A549 (cell line): ENCODE measurements around the gene ATP6V0A1. TPM values are rescaled to one million over a fixed set of nuclear protein-coding genes. Genes with fewer than 3 reads are reported as not detected.
A peak's percentile ranks its signal among the peaks of the same experiment; 100 is the strongest.
"Not testable (repeated sequence)": the region's sequence is repeated elsewhere in the genome, so short reads cannot be mapped to it uniquely, and the experiment has no call there.

ENCODE experiments used
- ATAC-seq, 2 experiments: fragments of 200-7000 bp in 1 of 2; fragments of >200 bp in 1 of 2; cut with Nextera tagmentation in 1 of 2; cut with Tn5 transposase in 1 of 2; 3 replicates each; pipeline versions ENCODE4 v1.8.0 to v1.9.1; 2018 to 2020; ENCODE audit warnings: mild to moderate bottlenecking in 1 of 2, moderate library complexity in 1 of 2
- CTCF ChIA-PET: fragments of 300-600 bp; sonication (Branson Sonifier 250); formaldehyde crosslinking; extraction: SDS; loops from one replicate; lab custom pipeline; 2021; ENCODE audit warnings: antibody characterized with exemption, inconsistent platforms; lab: Yijun Ruan, JAX
- POLR2A ChIA-PET: fragments of 350-600 bp; formaldehyde crosslinking; extraction: SDS; loops from one replicate; lab custom pipeline; 2021; ENCODE audit warnings: antibody characterized with exemption, inconsistent platforms; lab: Yijun Ruan, JAX
- DNase-seq, 2 experiments: peaks; one replicate each; pipeline versions ENCODE4 v3.0.0 to v3.0.0-alpha.2; 2011 to 2016; ENCODE audit warnings: low read depth in 1 of 2, low spot score in 1 of 2
- FAIRE-seq: peaks from 2 replicates; lab custom pipeline; 2011; peaks lifted over from hg19 to GRCh38; lab: Jason Lieb, UNC
- H3K27ac ChIP-seq, 2 experiments: fragments of >200 bp; sonication (Bioruptor Twin); formaldehyde crosslinking; 3 replicates each; pipeline ENCODE4 v1.5.1; 2016 to 2017
- H3K4me1 ChIP-seq: fragments of >200 bp; sonication (Bioruptor Twin); formaldehyde crosslinking; 3 replicates; pipeline ENCODE4 v1.6.1; 2016
- H3K4me2 ChIP-seq: fragments of >200 bp; sonication (Bioruptor Twin); formaldehyde crosslinking; 3 replicates; pipeline ENCODE4 v1.6.1; 2016
- H3K4me3 ChIP-seq: fragments of >200 bp; sonication (Bioruptor Twin); formaldehyde crosslinking; 3 replicates; pipeline ENCODE4 v1.5.1; 2016
- H3K9me3 ChIP-seq: fragments of >200 bp; sonication (Bioruptor Twin); formaldehyde crosslinking; 3 replicates; pipeline ENCODE4 v1.6.1; 2016
- CBX8 ChIP-seq: fragments of 200-600 bp; sonication (generic); IDR thresholded peaks from 2 replicates; pipeline ENCODE4 v1.6.1; 2016
- CEBPB ChIP-seq, 2 experiments: fragments of >200 bp in 1 of 2; sonication (Bioruptor Twin) in 1 of 2; formaldehyde crosslinking in 1 of 2; IDR thresholded peaks; 2 replicates each; pipeline ENCODE4 v1.6.1; 2012 to 2016
- FOSB ChIP-seq: fragments of 250-450 bp; sonication (Bioruptor Pico); IDR thresholded peaks from 2 replicates; pipeline ENCODE4 v1.5.0; 2020; ENCODE audit warnings: mild to moderate bottlenecking, moderate library complexity
- FOSL2 ChIP-seq, 2 experiments: fragments of 450-650 bp in 1 of 2; fragments of >200 bp in 1 of 2; sonication (Bioruptor Twin) in 1 of 2; formaldehyde crosslinking; IDR thresholded peaks; 2 replicates each; pipeline versions ENCODE4 v1.5.0 to v1.6.1; 2016 to 2020; ENCODE audit warnings: mild to moderate bottlenecking in 1 of 2, moderate library complexity in 1 of 2
- HEYL ChIP-seq: fragments of 250-450 bp; sonication (Bioruptor Pico); IDR thresholded peaks from 2 replicates; pipeline ENCODE4 v1.8.0; 2021; ENCODE audit warnings: mild to moderate bottlenecking, moderate library complexity
- KDM1A ChIP-seq: fragments of 200-600 bp; sonication (generic); IDR thresholded peaks from 2 replicates; pipeline ENCODE4 v1.6.1; 2016; ENCODE audit warnings: low read depth, mild to moderate bottlenecking
- MAFK ChIP-seq: fragments of 450-650 bp; IDR thresholded peaks from 2 replicates; pipeline ENCODE4 v1.6.1; 2014; ENCODE audit not compliant: partially characterized antibody
- MYC ChIP-seq: IDR thresholded peaks from 2 replicates; pipeline ENCODE4 v1.6.1; 2012; ENCODE audit warnings: mild to moderate bottlenecking, inconsistent platforms, low read length, improper control_type of control experiment, borderline replicate concordance
- NPAS2 ChIP-seq: fragments of 250-450 bp; sonication (Bioruptor Pico); IDR thresholded peaks from 2 replicates; pipeline ENCODE4 v1.8.0; 2022; ENCODE audit warnings: mild to moderate bottlenecking, moderate library complexity, borderline replicate concordance
- POLR2A ChIP-seq: IDR thresholded peaks from 2 replicates; pipeline ENCODE4 v1.6.1; 2012; ENCODE audit warnings: mild to moderate bottlenecking, low read length
- ZFP36 ChIP-seq: fragments of 450-650 bp; IDR thresholded peaks from 2 replicates; pipeline ENCODE4 v1.6.1; 2014; ENCODE audit warnings: borderline replicate concordance; ENCODE audit not compliant: partially characterized antibody
- ZSCAN20 ChIP-seq: fragments of 250-450 bp; sonication (Bioruptor Pico); IDR thresholded peaks from 2 replicates; pipeline ENCODE4 v1.8.0; 2022; ENCODE audit warnings: mild to moderate bottlenecking, moderate library complexity
- WGBS: methylation state at CpG from one replicate; pipeline ENCODE4 v1.1.6; 2017; ENCODE audit errors: missing lambda C conversion rate; 5-methylcytosine and 5-hydroxymethylcytosine counted together
- polyA plus RNA-seq, 4 experiments: library from polyadenylated mRNA; depleted of rRNA in 3 of 4; stranded (reverse); fragments of >200 nt; fragmentation: RNase III in 1 of 4; extraction: RNeasy Plus Mini Kit Qiagen cat#74134 plus additional on column Dnase treatment in 1 of 4; gene quantifications; 2 replicates in 3 of 4; 3 replicates in 1 of 4; pipeline ENCODE4 v1.2.3, GENCODE V29; 2011 to 2017
- TF ChIP-seq, protein P1 (sequence below): fragments of 450-650 bp; IDR thresholded peaks from 2 replicates; pipeline ENCODE4 v1.6.1; 2014; ENCODE audit warnings: antibody characterized with exemption

ATP6V0A1 gene
- polyA plus RNA-seq, 2 of the 4 experiments (the other 2 are of a cell fraction) = 27.3 to 33.7 TPM

DNA sequence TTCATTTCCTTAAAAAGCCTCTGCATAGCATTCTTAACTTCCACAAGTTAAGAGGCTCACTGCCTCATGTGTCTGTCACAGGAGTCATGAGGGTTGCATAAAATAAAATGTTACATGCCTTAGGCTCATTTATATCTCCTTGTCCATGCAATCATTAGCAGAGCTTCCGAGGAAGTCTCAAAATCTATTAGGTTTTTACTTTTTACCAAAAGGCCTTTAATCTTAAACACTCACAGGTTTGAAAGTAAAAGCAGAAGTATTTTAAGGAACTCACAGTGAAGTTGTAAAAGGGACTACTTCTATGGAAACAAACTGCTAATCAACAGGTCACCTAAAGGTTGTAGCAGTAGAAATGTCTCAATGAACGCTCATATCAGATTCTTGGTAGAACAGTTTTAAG, 5.2 kb upstream of the ATP6V0A1 start:
- no peak for DNase-seq
- no peaks in the 10 kb centered on the region for H3K9me3 ChIP-seq
- no peak overlapping the region for H3K27ac ChIP-seq
- FAIRE-seq = no peak
- H3K4me1 ChIP-seq = peaks cover 20% of the 10 kb centered on the region
- ChIA-PET POLR2A (no interaction called here), CTCF (interaction anchor here (0.9 to 1.9 kb wide), 3 partner anchors 30 to 74 kb away, joined by 3 to 7 read pairs (median 3); no protein-coding TSS in a partner anchor)
- no peak overlapping the region for H3K4me2 ChIP-seq
- ATAC-seq = no peak
- WGBS = 91% methylated on average over 2 of the region's 2 CpGs
- TF ChIP-seq HEYL (no peak), POLR2A (no peak), ZSCAN20 (CRISPR knock-in tag) (no peak)
- no peak overlapping the region for H3K4me3 ChIP-seq

DNA sequence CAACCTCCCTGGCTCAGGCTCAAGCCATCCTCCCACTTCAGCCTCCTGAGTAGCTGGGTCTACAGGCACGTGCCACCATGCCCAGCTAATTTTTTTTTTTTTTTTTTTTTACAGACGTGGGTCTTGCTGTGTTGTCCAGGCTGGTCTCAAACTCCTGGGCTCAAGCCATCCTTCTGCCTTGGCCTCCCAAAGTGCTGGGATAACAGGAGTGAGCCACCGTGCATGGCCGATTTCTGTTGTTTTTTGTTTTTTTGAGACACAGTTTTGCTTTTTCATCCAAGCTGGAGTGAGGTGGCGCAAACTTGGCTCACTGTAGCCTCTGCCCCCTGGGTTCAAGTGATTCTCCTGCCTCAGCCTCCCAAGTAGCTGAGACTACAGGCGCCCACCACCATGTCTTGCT, 3.7 kb upstream of the ATP6V0A1 start:
- peaks cover 20% of the 10 kb centered on the region for H3K4me1 ChIP-seq
- H3K4me3 ChIP-seq, POLR2A ChIA-PET, H3K27ac ChIP-seq, H3K4me2 ChIP-seq, DNase-seq, ATAC-seq, FAIRE-seq, H3K9me3 ChIP-seq: not testable (repeated sequence)
- 86% methylated on average over 6 of the region's 6 CpGs for WGBS
- CTCF ChIA-PET = interaction anchor here (0.6 to 2.3 kb wide), 6 partner anchors 10 to 70 kb away, joined by 3 to 12 read pairs (median 6); no protein-coding TSS in a partner anchor

DNA sequence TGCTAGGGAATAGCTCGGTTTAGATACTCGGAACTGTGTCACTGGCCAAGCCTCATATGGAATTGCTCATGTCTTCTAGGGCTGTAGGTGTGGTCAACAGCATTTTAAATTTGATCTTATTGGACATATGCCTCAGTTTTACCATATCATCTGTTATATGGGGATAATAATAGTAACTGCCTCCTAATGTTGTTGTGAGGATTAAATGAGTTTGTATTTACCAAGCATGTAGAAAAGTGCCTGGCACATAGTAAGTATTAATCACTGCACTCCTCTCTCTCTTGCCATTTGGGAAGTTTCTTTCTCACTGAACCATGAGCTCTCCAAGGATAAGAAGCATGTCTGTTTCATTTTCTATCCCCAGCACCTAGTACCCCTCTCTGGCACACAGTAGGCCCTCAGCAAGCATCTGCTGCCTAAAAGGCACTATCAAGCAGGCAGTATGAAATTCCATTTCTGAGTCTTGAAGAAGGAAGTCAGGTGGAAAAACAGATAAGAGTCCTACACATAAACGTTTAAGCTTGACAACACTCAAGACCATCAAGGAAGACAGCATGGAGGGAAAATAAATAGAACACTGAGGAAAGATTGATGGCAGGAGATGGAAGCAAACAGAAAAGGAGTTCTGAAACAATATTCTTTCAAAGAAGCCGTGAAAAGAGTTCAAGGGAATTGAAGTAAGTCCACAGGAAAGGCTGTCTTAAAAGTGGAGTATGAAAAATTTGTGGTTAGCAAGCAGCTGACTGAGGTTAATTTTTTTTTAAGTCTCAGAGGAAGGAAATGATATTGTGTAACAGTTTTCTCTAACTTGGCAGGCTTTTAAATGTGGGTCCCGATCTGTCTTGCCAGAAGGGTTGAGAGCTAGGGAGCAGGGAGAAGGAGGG, 2.2 kb upstream of the ATP6V0A1 start:
- Histone ChIP-seq H3K4me1 (peaks cover 32% of the 10 kb centered on the region), H3K4me3 (no peak overlapping the region), H3K9me3 (no peaks in the 10 kb centered on the region), H3K4me2 (peak overlapping the region; percentile 55), H3K27ac (peak overlapping the region; percentile 37 to 76; a peak in 5 of 6 replicates)
- TF ChIP-seq, protein P1, sequence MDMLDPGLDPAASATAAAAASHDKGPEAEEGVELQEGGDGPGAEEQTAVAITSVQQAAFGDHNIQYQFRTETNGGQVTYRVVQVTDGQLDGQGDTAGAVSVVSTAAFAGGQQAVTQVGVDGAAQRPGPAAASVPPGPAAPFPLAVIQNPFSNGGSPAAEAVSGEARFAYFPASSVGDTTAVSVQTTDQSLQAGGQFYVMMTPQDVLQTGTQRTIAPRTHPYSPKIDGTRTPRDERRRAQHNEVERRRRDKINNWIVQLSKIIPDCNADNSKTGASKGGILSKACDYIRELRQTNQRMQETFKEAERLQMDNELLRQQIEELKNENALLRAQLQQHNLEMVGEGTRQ = no peak
- no peak for TF ChIP-seq MYC
- TF ChIP-seq FOSB (CRISPR knock-in tag) = no peak
- no peak for TF ChIP-seq NPAS2
- no peak for TF ChIP-seq FOSL2 (IDR thresholded peaks at IDR 0.05)
- no peak for TF ChIP-seq FOSL2 (CRISPR knock-in tag; IDR thresholded peaks at IDR 0.05)
- TF ChIP-seq CEBPB (IDR thresholded peaks at IDR 0.05) = peak in 1 of 2 experiments; percentile 60; a peak in 2 of 4 replicates
- TF ChIP-seq ZFP36 = no peak
- no peak for TF ChIP-seq KDM1A
- DNase-seq (peak in 1 of 2 experiments; percentile 16), FAIRE-seq (no peak), ATAC-seq (no peak)
- ChIA-PET POLR2A (interaction anchor here (1.1 to 1.5 kb wide), 2 partner anchors 25 to 33 kb away, joined by 3 to 11 read pairs; partner anchors contain the start of gene CAVIN1), CTCF (interaction anchor here (0.9 to 2.3 kb wide), 10 partner anchors 9 to 71 kb away, joined by 3 to 12 read pairs (median 4); no protein-coding TSS in a partner anchor)
- 50% methylated on average over 5 of the region's 5 CpGs for WGBS

DNA sequence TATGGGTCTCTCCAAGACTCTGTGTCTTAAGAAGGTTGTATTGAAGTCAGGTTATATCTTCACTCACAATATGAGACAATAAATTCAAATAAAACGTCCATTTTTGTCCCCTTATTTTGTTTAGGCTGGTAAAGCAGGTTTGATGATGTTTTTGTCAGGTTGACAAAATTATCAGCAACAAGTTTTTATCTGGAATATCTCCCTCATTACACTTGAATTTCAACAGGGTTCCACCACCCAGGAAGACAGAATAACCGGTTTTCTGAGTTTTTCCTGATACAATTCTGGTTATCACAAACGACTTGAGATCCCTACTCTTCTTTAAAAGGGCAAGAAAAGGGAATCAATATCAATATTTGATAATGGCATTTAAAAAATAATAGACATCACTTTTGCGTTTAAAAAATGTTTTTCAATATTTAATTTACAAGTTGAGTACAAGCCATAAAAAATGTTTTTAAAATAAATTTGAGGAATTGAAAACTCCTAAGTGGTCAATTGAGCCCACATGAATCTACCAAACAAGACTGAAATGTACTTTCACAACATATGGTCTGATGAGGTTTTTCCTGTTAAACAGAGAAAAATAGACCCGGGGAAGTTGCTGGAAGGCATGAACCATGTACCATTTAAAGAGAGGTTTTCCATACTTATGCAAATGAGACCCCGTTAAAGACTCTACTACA, 1.4 kb upstream of the ATP6V0A1 start:
- TF ChIP-seq MAFK (peak; percentile 20), CBX8 (no peak)
- Histone ChIP-seq H3K4me1 (peaks cover 32% of the 10 kb centered on the region), H3K27ac (peak overlapping the region; percentile 37 to 88; a peak in 5 of 6 replicates), H3K9me3 (no peaks in the 10 kb centered on the region), H3K4me3 (no peak overlapping the region), H3K4me2 (peak overlapping the region; percentile 55)
- DNase-seq (no peak), ATAC-seq (no peak), FAIRE-seq (no peak)
- WGBS = 63% methylated on average over 6 of the region's 6 CpGs
- ChIA-PET POLR2A (interaction anchor here (0.7 to 1.5 kb wide), 3 partner anchors 25 to 340 kb away, joined by 3 to 11 read pairs (median 4); partner anchors contain the start of gene CAVIN1), CTCF (interaction anchor here (0.7 to 2.3 kb wide), 5 partner anchors 8 to 70 kb away, joined by 3 to 11 read pairs (median 3); no protein-coding TSS in a partner anchor)
